Activated T-helper 2 cell treated with anti-CD3 and anti-CD28 coated beads, Interferon-gamma antibody, Interleukin-2, Interleukin-4, amounts not matched to agents 10 μg/mL and 5 μg/mL and 100 μg/mL, durations not matched to agents 14 hours and 24 hours and 36 hours (primary cell): ENCODE data around the gene SLC29A2. TPM values are rescaled to one million over a fixed set of nuclear protein-coding genes. Genes with fewer than 3 reads are reported as not detected.

Experiments used
- DNase-seq: peaks from one replicate; pipeline ENCODE4 v3.0.0; 2021; ENCODE audit warnings: low spot score
- H3K27ac Mint-ChIP-seq: one replicate; pipeline ENCODE4 v1.8.0; 2021; ENCODE audit warnings: mixed read lengths
- H3K27me3 Mint-ChIP-seq: one replicate; pipeline ENCODE4 v1.8.0; 2021; ENCODE audit warnings: low read depth, mixed read lengths
- H3K36me3 Mint-ChIP-seq: one replicate; pipeline ENCODE4 v1.8.0; 2021; ENCODE audit warnings: low read depth, mixed read lengths
- H3K4me1 Mint-ChIP-seq: one replicate; pipeline ENCODE4 v1.8.0; 2021; ENCODE audit warnings: low read depth, mixed read lengths
- H3K4me3 Mint-ChIP-seq: one replicate; pipeline ENCODE4 v1.8.0; 2021; ENCODE audit warnings: low read depth, mild to moderate bottlenecking, moderate library complexity, mixed read lengths
- H3K9me3 Mint-ChIP-seq: one replicate; pipeline ENCODE4 v1.8.0; 2021; ENCODE audit warnings: mixed read lengths
- intact Hi-C: fragments of 100-400 bp; cut with micrococcal nuclease; formaldehyde crosslinking; loops from one replicate; pipeline ENCODE4 v1.15.1; 2023
- total RNA-seq: library from RNA; stranded (reverse); gene quantifications from 2 replicates; pipeline ENCODE4 v1.2.3, GENCODE V29; 2022

The SLC29A2 gene
- total RNA-seq, 1 donor from 2014 or later, result 18.7 TPM

DNA sequence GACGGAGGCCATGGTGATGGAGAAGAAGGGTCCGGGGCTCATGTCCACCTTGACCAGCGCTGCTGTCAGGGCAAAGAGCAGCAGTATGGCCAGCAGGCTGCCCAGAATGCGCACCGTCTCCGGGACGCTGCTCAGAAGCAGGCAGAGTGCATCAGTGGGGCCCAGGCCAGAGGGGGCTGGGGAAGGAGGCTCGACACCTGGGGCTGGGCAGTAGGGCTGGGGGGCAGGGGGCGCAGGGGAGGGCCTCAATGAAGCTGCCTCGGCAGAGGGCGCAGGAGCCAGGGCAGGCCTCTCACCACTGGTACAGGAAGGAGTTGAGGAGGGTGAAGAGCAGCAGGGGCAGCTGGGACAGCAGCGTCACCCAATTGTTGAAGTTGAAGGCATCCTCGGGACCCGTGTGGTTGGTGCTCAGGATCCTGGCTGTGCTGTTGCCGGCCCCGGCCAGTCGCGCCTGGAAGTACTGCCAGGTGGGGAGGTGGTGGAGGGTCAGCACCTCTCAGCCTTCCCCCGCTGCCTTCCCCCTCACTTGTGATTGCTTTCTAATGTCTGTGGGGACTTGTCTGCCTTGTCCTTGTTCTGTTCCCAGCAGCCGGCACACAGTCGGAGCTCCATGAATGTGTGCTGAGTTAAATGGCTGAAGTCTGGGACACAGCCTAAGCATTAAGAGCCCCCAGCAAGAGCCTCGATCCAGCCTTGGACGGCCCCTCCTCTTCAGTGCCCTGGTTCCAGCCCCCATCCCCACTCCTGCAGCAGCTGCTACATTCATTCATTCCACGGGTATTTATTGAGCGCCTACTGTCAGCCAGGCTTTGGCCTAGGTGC is 2.3 kb downstream of the SLC29A2 start:
- H3K9me3 Mint-ChIP-seq, result no peaks in the 10 kb centered on the region
- H3K27me3 Mint-ChIP-seq, result no peaks in the 10 kb centered on the region
- no peak for DNase-seq
- intact Hi-C loops, result no loop called here
- H3K36me3 Mint-ChIP-seq, result peaks cover 15% of the 10 kb centered on the region
- H3K27ac Mint-ChIP-seq, result no peak overlapping the region
- H3K4me3 Mint-ChIP-seq, result peak overlapping the region; percentile 88
- peaks cover 15% of the 10 kb centered on the region for H3K4me1 Mint-ChIP-seq

DNA sequence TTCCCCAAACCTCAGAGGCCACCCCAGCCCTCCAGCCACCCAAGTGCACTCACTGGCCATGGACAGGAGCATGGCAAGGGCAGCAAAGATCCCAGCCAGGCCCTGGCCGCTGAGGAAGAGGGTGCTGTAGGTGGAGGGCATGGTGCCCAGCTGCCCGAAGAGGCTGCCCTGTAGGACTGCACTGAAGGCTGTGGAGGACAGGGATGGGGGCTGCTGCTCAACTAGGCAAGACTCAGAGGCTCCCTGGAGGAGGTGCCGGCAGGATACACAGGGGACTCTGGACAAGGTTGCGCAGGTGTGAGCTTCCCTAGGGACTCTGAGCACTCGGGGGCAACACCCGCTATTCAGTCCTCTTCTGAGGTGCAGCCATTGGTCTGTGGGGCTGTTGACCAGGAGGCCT is 3.1 kb downstream of the SLC29A2 start:
- no peak overlapping the region for H3K27ac Mint-ChIP-seq
- H3K27me3 Mint-ChIP-seq, result no peaks in the 10 kb centered on the region
- intact Hi-C loops, result no loop called here
- DNase-seq, result no peak
- no peak overlapping the region for H3K4me3 Mint-ChIP-seq
- peaks cover 15% of the 10 kb centered on the region for H3K36me3 Mint-ChIP-seq
- peaks cover 17% of the 10 kb centered on the region for H3K4me1 Mint-ChIP-seq
- H3K9me3 Mint-ChIP-seq, result no peaks in the 10 kb centered on the region

- Mint-ChIP-seq H3K9me3 (no peaks in the 10 kb centered on the region), H3K27me3 (no peaks in the 10 kb centered on the region), H3K4me1 (peaks cover 14% of the 10 kb centered on the region), H3K27ac (no peak overlapping the region), H3K36me3 (peaks cover 15% of the 10 kb centered on the region), H3K4me3 (no peak overlapping the region)
- DNase-seq, result no peak
- intact Hi-C loops, result no loop called here
These were observed 3.8 kb downstream of the SLC29A2 start for GRCh38 chr11:66367561-66368312.

GRCh38 chr11:66366844-66367477 is 4.6 kb downstream of the SLC29A2 start:
- no peak overlapping the region for H3K4me3 Mint-ChIP-seq
- H3K9me3 Mint-ChIP-seq, result no peaks in the 10 kb centered on the region
- peaks cover 19% of the 10 kb centered on the region for H3K36me3 Mint-ChIP-seq

DNA sequence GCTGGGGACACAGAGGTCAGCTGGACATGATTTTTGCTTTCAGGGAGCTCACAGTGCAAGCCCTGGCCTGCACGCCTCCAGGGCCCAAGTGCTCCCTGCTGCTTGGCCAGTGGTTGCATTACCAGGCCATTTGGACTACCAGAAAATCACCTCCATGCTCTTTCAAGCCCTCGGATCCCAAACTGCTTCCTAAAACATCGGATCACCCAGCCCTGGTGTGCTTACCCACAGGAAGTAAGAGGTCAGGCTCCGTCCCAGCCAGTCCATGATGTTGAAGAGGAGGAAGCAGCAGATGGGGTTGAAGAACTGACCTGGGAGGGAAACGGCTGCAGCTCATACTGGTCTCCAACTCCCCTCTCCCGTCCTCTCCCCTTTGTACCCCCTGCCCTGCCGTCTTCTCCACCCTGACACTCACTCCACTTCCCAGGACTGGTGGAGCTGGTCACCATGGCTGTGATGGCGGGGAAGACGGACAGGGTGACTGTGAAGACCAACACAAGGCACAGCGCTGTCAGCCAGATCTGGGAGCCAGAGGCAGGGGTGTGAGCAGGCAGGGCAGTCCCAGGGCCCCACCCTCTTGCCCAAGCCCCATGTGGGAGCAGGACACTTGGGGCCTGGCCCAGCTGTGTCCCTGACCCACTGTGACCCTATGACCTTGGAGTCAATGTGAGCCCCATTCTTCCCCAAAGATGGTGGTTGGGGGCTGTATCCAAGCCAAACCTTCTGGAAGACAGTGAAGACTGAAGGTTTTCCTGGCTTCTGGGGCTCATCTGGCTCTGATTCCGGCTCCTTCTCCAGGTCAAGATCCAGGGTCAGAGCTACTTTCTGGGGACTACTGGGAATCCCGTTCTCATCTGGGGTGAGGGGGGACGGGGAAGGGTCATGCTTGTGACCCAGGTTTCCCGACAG is 5.6 kb downstream of the SLC29A2 start:
- H3K27me3 Mint-ChIP-seq, result no peaks in the 10 kb centered on the region
- DNase-seq, result no peak
- intact Hi-C loops, result no loop called here
- no peak overlapping the region for H3K4me3 Mint-ChIP-seq
- H3K4me1 Mint-ChIP-seq, result peaks cover 12% of the 10 kb centered on the region
- no peaks in the 10 kb centered on the region for H3K9me3 Mint-ChIP-seq
- H3K27ac Mint-ChIP-seq, result no peak overlapping the region
- peaks cover 19% of the 10 kb centered on the region for H3K36me3 Mint-ChIP-seq

More at GRCh38 chr11:66366844-66367477, 4.6 kb downstream of the SLC29A2 start:
- intact Hi-C loops, result no loop called here
- Mint-ChIP-seq H3K4me1 (peaks cover 12% of the 10 kb centered on the region), H3K27me3 (no peaks in the 10 kb centered on the region), H3K27ac (no peak overlapping the region)
- DNase-seq, result no peak

DNA sequence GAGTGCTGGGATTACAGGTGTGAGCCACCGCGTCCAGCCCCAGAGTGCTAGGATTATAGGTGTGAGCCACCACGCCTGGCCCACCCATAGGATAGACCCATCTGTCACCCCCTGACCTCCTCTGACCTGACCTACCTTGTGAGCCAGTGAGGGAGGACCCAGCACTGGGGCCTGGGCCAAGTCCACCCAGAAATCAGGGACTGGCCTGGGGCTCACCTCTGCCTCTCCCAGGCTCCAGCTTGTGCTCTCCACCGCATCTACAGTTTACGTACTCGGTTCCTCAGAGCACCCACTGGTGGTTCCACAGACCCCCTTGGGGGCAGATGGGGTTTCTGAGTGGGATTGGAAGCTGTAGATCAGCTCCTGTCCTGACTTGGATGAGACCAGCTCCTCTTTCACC is 6.4 kb downstream of the SLC29A2 start:
- DNase-seq, result no peak
- Mint-ChIP-seq H3K36me3 (peaks cover 19% of the 10 kb centered on the region), H3K4me3 (no peak overlapping the region), H3K9me3 (no peaks in the 10 kb centered on the region), H3K4me1 (peaks cover 8% of the 10 kb centered on the region), H3K27ac (no peak overlapping the region), H3K27me3 (no peaks in the 10 kb centered on the region)
- intact Hi-C loops, result no loop called here

- peaks cover 2% of the 10 kb centered on the region for H3K4me1 Mint-ChIP-seq
- H3K36me3 Mint-ChIP-seq, result peaks cover 15% of the 10 kb centered on the region
- intact Hi-C loops, result no loop called here
- no peaks in the 10 kb centered on the region for H3K9me3 Mint-ChIP-seq
- H3K27me3 Mint-ChIP-seq, result no peaks in the 10 kb centered on the region
- H3K27ac Mint-ChIP-seq, result no peak overlapping the region
- DNase-seq, result peak; percentile 58
- no peak overlapping the region for H3K4me3 Mint-ChIP-seq
These were observed 7.6 kb downstream of the SLC29A2 start for GRCh38 chr11:66363805-66364535.

DNA sequence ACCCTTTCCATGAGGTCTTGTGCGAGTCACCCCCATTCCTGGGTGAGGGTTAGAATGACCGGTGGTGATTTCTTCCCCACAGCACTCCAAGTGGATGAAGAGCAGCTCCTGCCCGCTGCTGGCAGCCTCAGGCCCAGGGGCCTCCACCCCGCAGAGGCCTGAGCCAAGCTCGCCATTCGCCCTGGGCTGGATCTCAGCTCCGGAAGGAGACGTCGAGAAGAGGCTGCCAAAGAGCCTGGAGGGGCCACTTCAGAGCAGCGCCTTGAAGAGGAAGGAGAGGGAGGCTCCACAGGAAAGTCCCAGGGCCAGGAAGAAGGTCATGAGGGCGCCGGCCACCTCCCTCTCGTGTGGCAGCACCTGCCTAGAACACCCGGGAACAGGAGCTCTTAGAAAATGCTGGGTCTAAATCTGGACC is 8.4 kb downstream of the SLC29A2 start:
- H3K9me3 Mint-ChIP-seq, result no peaks in the 10 kb centered on the region
- intact Hi-C loops, result no loop called here
- H3K36me3 Mint-ChIP-seq, result peaks cover 13% of the 10 kb centered on the region
- DNase-seq, result no peak
- no peak overlapping the region for H3K4me3 Mint-ChIP-seq
- peaks cover 2% of the 10 kb centered on the region for H3K4me1 Mint-ChIP-seq
- H3K27me3 Mint-ChIP-seq, result no peaks in the 10 kb centered on the region
- H3K27ac Mint-ChIP-seq, result no peak overlapping the region

- intact Hi-C loops, result no loop called here
- no peak for DNase-seq
These were observed 8.9 kb downstream of the SLC29A2 start for GRCh38 chr11:66362481-66363147.

DNA sequence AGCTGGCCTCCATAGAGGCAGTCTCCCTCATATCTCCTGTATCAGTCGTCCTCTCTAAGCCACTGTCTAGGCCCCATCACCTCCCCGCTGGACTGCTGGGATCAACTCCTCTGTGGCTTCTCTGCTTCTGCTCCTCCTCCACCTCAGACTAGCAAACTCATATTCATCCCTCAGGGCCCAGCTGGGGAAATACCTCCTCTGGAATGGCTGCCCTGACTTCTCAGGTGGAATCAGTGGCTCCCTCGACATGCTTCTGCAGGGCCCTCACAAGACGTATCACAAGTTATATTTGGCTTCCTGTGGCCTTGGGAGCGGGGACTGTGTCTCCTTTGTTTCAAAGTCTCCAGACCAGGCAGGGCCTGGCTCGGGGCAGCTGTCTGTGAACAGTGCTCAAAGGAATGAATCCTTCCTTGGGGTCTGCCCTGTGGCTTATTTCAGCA is 10.0 kb downstream of the SLC29A2 start:
- no peaks in the 10 kb centered on the region for H3K27me3 Mint-ChIP-seq
- H3K4me3 Mint-ChIP-seq, result no peak overlapping the region
- peaks cover 7% of the 10 kb centered on the region for H3K36me3 Mint-ChIP-seq
- H3K27ac Mint-ChIP-seq, result no peak overlapping the region
- H3K9me3 Mint-ChIP-seq, result no peaks in the 10 kb centered on the region
- DNase-seq, result no peak
- intact Hi-C loops, result no loop called here
- H3K4me1 Mint-ChIP-seq, result peaks cover 2% of the 10 kb centered on the region

More at GRCh38 chr11:66362481-66363147, 8.9 kb downstream of the SLC29A2 start:
- Mint-ChIP-seq H3K4me3 (no peak overlapping the region), H3K27me3 (no peaks in the 10 kb centered on the region), H3K9me3 (no peaks in the 10 kb centered on the region), H3K4me1 (peaks cover 2% of the 10 kb centered on the region), H3K36me3 (peaks cover 7% of the 10 kb centered on the region), H3K27ac (no peak overlapping the region)

GRCh38 chr11:66360406-66361073 is 11.0 kb downstream of the SLC29A2 start:
- Mint-ChIP-seq H3K27me3 (no peaks in the 10 kb centered on the region), H3K27ac (no peak overlapping the region), H3K36me3 (peaks cover 7% of the 10 kb centered on the region), H3K9me3 (no peaks in the 10 kb centered on the region), H3K4me3 (no peak overlapping the region), H3K4me1 (peaks cover 2% of the 10 kb centered on the region)
- DNase-seq, result no peak
- intact Hi-C loops, result no loop called here
